ENCODE data around the gene PTTG2.

The PTTG2 gene

GRCh38 chr4:37999965-38000364 is 39.8 kb downstream of the PTTG2 start:
- in situ Hi-C loops (cut with MboI; ENCODE audit: low sequenced_read_pairs), result no loop called here
- H3K4me3 ChIP-seq, result no peak overlapping the region

GRCh38 chr4:38001927-38002326 is 41.7 kb downstream of the PTTG2 start:
- in situ Hi-C loops (cut with MboI; ENCODE audit: low sequenced_read_pairs), result no loop called here
- Histone ChIP-seq H3K4me3 (no peak overlapping the region), H3K27me3 (ENCODE audit: low read depth) (no peaks in the 10 kb centered on the region), H3K9me3 (no peaks in the 10 kb centered on the region), H3K36me3 (replicated peaks) (no peaks in the 10 kb centered on the region; the same call in 1 of the 2 replicates), H3K4me1 (peaks cover 52% of the 10 kb centered on the region)
- DNase-seq (ENCODE audit: low spot score in 2 of 2), result peak; percentile 51 to 68

More at GRCh38 chr4:37999965-38000364, 39.8 kb downstream of the PTTG2 start:
- no peaks in the 10 kb centered on the region for H3K27me3 ChIP-seq (ENCODE audit: low read depth)
- no peaks in the 10 kb centered on the region for H3K9me3 ChIP-seq
- DNase-seq (ENCODE audit: low spot score in 2 of 2), result no peak
- no peaks in the 10 kb centered on the region; the same call in 1 of the 2 replicates for H3K36me3 ChIP-seq (replicated peaks)
- H3K4me1 ChIP-seq, result peaks cover 64% of the 10 kb centered on the region

GRCh38 chr4:38002451-38003071 is 42.4 kb downstream of the PTTG2 start:
- H3K4me3 ChIP-seq, result no peak overlapping the region
- no peaks in the 10 kb centered on the region; the same call in 1 of the 2 replicates for H3K36me3 ChIP-seq (replicated peaks)
- H3K27me3 ChIP-seq (ENCODE audit: low read depth), result no peaks in the 10 kb centered on the region
- in situ Hi-C loops (cut with MboI; ENCODE audit: low sequenced_read_pairs), result no loop called here
- H3K9me3 ChIP-seq, result no peaks in the 10 kb centered on the region
- H3K4me1 ChIP-seq, result peaks cover 46% of the 10 kb centered on the region
- DNase-seq (ENCODE audit: low spot score in 2 of 2), result peak; percentile 58 to 96

GRCh38 chr4:38003102-38003501 is 42.9 kb downstream of the PTTG2 start:
- H3K9me3 ChIP-seq, result no peaks in the 10 kb centered on the region
- no peaks in the 10 kb centered on the region for H3K27me3 ChIP-seq (ENCODE audit: low read depth)
- in situ Hi-C loops (cut with MboI; ENCODE audit: low sequenced_read_pairs), result no loop called here
- no peak for DNase-seq (ENCODE audit: low spot score in 2 of 2)
- H3K36me3 ChIP-seq (replicated peaks), result no peaks in the 10 kb centered on the region; the same call in 1 of the 2 replicates
- no peak overlapping the region for H3K4me3 ChIP-seq
- peaks cover 48% of the 10 kb centered on the region for H3K4me1 ChIP-seq

GRCh38 chr4:38003628-38004027 is 43.4 kb downstream of the PTTG2 start:
- DNase-seq (ENCODE audit: low spot score in 2 of 2), result no peak
- H3K27me3 ChIP-seq (ENCODE audit: low read depth), result no peaks in the 10 kb centered on the region
- no peaks in the 10 kb centered on the region; the same call in 1 of the 2 replicates for H3K36me3 ChIP-seq (replicated peaks)
- H3K4me1 ChIP-seq, result peaks cover 53% of the 10 kb centered on the region
- in situ Hi-C loops (cut with MboI; ENCODE audit: low sequenced_read_pairs), result no loop called here
- H3K9me3 ChIP-seq, result no peaks in the 10 kb centered on the region
- no peak overlapping the region for H3K4me3 ChIP-seq

GRCh38 chr4:38004062-38004461 is 43.9 kb downstream of the PTTG2 start:
- Histone ChIP-seq H3K4me3 (no peak overlapping the region), H3K4me1 (peaks cover 58% of the 10 kb centered on the region), H3K36me3 (replicated peaks) (no peaks in the 10 kb centered on the region; the same call in 1 of the 2 replicates), H3K27me3 (ENCODE audit: low read depth) (no peaks in the 10 kb centered on the region), H3K9me3 (no peaks in the 10 kb centered on the region)
- no peak for DNase-seq (ENCODE audit: low spot score in 2 of 2)
- in situ Hi-C loops (cut with MboI; ENCODE audit: low sequenced_read_pairs), result no loop called here

GRCh38 chr4:38004887-38005286 is 44.7 kb downstream of the PTTG2 start:
- Histone ChIP-seq H3K36me3 (replicated peaks) (no peaks in the 10 kb centered on the region; the same call in 1 of the 2 replicates), H3K27me3 (ENCODE audit: low read depth) (no peaks in the 10 kb centered on the region), H3K9me3 (no peaks in the 10 kb centered on the region), H3K4me1 (peaks cover 66% of the 10 kb centered on the region), H3K4me3 (no peak overlapping the region)
- no peak for DNase-seq (ENCODE audit: low spot score in 2 of 2)
- in situ Hi-C loops (cut with MboI; ENCODE audit: low sequenced_read_pairs), result no loop called here

- no peaks in the 10 kb centered on the region for H3K9me3 ChIP-seq
- H3K4me3 ChIP-seq, result no peak overlapping the region
- DNase-seq (ENCODE audit: low spot score in 2 of 2), result no peak
These were observed 45.4 kb downstream of the PTTG2 start for GRCh38 chr4:38005637-38006036.

GRCh38 chr4:38007645-38008044 is 47.4 kb downstream of the PTTG2 start:
- Histone ChIP-seq H3K9me3 (no peaks in the 10 kb centered on the region), H3K4me1 (peaks cover 59% of the 10 kb centered on the region), H3K36me3 (replicated peaks) (no peaks in the 10 kb centered on the region), H3K4me3 (no peak overlapping the region), H3K27me3 (ENCODE audit: low read depth) (no peaks in the 10 kb centered on the region)
- in situ Hi-C loops (cut with MboI; ENCODE audit: low sequenced_read_pairs), result no loop called here
- no peak for DNase-seq (ENCODE audit: low spot score in 2 of 2)

More at GRCh38 chr4:38005637-38006036, 45.4 kb downstream of the PTTG2 start:
- Histone ChIP-seq H3K27me3 (ENCODE audit: low read depth) (no peaks in the 10 kb centered on the region), H3K4me1 (peaks cover 73% of the 10 kb centered on the region), H3K36me3 (replicated peaks) (no peaks in the 10 kb centered on the region; the same call in 1 of the 2 replicates)
- in situ Hi-C loops (cut with MboI; ENCODE audit: low sequenced_read_pairs), result no loop called here

GRCh38 chr4:38008571-38009021 is 48.4 kb downstream of the PTTG2 start:
- in situ Hi-C loops (cut with MboI; ENCODE audit: low sequenced_read_pairs), result no loop called here
- Histone ChIP-seq H3K4me1 (peaks cover 50% of the 10 kb centered on the region), H3K36me3 (replicated peaks) (no peaks in the 10 kb centered on the region), H3K9me3 (no peaks in the 10 kb centered on the region), H3K4me3 (no peak overlapping the region), H3K27me3 (ENCODE audit: low read depth) (no peaks in the 10 kb centered on the region)
- DNase-seq (ENCODE audit: low spot score in 2 of 2), result no peak

GRCh38 chr4:38009421-38009820 is 49.2 kb downstream of the PTTG2 start:
- in situ Hi-C loops (cut with MboI; ENCODE audit: low sequenced_read_pairs), result no loop called here

GRCh38 chr4:38009949-38010348 is 49.8 kb downstream of the PTTG2 start:
- in situ Hi-C loops (cut with MboI; ENCODE audit: low sequenced_read_pairs), result no loop called here
- 0 out of 2 replicates have a peak, but pooled peaks cover 2% of the 10 kb centered on the region for H3K36me3 ChIP-seq (replicated peaks)
- no peaks in the 10 kb centered on the region for H3K9me3 ChIP-seq
- DNase-seq (ENCODE audit: low spot score in 2 of 2), result no peak
- no peak overlapping the region for H3K4me3 ChIP-seq
- H3K4me1 ChIP-seq, result peaks cover 36% of the 10 kb centered on the region
- no peaks in the 10 kb centered on the region for H3K27me3 ChIP-seq (ENCODE audit: low read depth)

More at GRCh38 chr4:38009421-38009820, 49.2 kb downstream of the PTTG2 start:
- Histone ChIP-seq H3K27me3 (ENCODE audit: low read depth) (no peaks in the 10 kb centered on the region), H3K36me3 (replicated peaks) (no peaks in the 10 kb centered on the region), H3K9me3 (no peaks in the 10 kb centered on the region), H3K4me1 (peaks cover 42% of the 10 kb centered on the region), H3K4me3 (no peak overlapping the region)
- DNase-seq (ENCODE audit: low spot score in 2 of 2), result peak in 1 of 2 experiments; percentile 79
